Prostate gland (tissue), 2 donors: ENCODE results near the gene STK10.

Experiments used
- CTCF ChIP-seq, 4 experiments: fragments of 200-600 bp in 2 of 4; fragments of 450-650 bp in 2 of 4; sonication (generic) in 2 of 4; IDR thresholded peaks; 1 replicate in 3 of 4; 2 replicates in 1 of 4; pipeline ENCODE4 v1.5.1; 2016 to 2019; ENCODE audit warnings: antibody characterized with exemption in 4 of 4, mild to moderate bottlenecking in 2 of 4, moderate library complexity in 2 of 4
- POLR2A ChIP-seq: fragments of 450-650 bp; IDR thresholded peaks from one replicate; pipeline ENCODE4 v1.6.1; 2016; ENCODE audit warnings: antibody characterized with exemption, mild to moderate bottlenecking
- POLR2AphosphoS5 ChIP-seq: sonication (generic); formaldehyde crosslinking; IDR thresholded peaks from one replicate; pipeline ENCODE4 v1.6.1; 2017; ENCODE audit warnings: antibody characterized with exemption

- TF ChIP-seq CTCF (IDR thresholded peaks at IDR 0.05), result no peak
- TF ChIP-seq POLR2A, result no peak
- no peak for TF ChIP-seq POLR2AphosphoS5
These were observed 12.7 kb downstream of the STK10 start for GRCh38 chr5:172175263-172175719.
